KMS-11 (cell line): Measurements from ENCODE around the gene FCSK.
"Not testable (repeated sequence)": the region's sequence is repeated elsewhere in the genome, so short reads cannot be mapped to it uniquely, and the experiment has no call there.

ENCODE experiments used
- H2AFZ ChIP-seq: fragments of 200-600 bp; sonication (generic); 2 replicates; pipeline ENCODE4 v1.6.1; 2016; ENCODE audit warnings: antibody characterized with exemption, mixed run types, low read depth
- H3K27ac ChIP-seq: fragments of 200-600 bp; sonication (generic); 2 replicates; pipeline ENCODE4 v1.6.1; 2016; ENCODE audit warnings: mild to moderate bottlenecking, mixed run types
- H3K27me3 ChIP-seq: fragments of 200-600 bp; sonication (generic); 2 replicates; pipeline ENCODE4 v1.6.1; 2017; ENCODE audit warnings: mild to moderate bottlenecking, low read depth, mixed run types, moderate library complexity; ENCODE audit not compliant: insufficient read depth
- H3K36me3 ChIP-seq: fragments of 200-600 bp; sonication (generic); 2 replicates; pipeline ENCODE4 v1.6.1; 2017; ENCODE audit warnings: mild to moderate bottlenecking, mixed run types; ENCODE audit not compliant: insufficient read depth
- H3K4me1 ChIP-seq: fragments of 200-600 bp; sonication (generic); 2 replicates; pipeline ENCODE4 v1.6.1; 2016; ENCODE audit warnings: mild to moderate bottlenecking, low read depth, mixed run types; ENCODE audit not compliant: poor library complexity, severe bottlenecking
- H3K4me2 ChIP-seq: fragments of 200-600 bp; sonication (generic); 2 replicates; pipeline ENCODE4 v1.7.0; 2016; ENCODE audit warnings: mild to moderate bottlenecking, mixed run types
- H3K4me3 ChIP-seq: fragments of 200-600 bp; sonication (generic); IDR thresholded peaks from 2 replicates; pipeline ENCODE4 v1.6.1; 2017; ENCODE audit warnings: low read depth, low read length, mixed read lengths; ENCODE audit not compliant: insufficient read depth
- H3K79me2 ChIP-seq: fragments of 200-600 bp; sonication (generic); 2 replicates; pipeline ENCODE4 v1.6.1; 2016; ENCODE audit warnings: low read depth, mixed run types; ENCODE audit not compliant: insufficient read depth
- H3K9ac ChIP-seq: fragments of 200-600 bp; sonication (generic); 2 replicates; pipeline ENCODE4 v1.6.1; 2016; ENCODE audit warnings: mild to moderate bottlenecking, mixed run types
- H4K20me1 ChIP-seq: fragments of 200-600 bp; sonication (generic); 2 replicates; pipeline ENCODE4 v1.6.1; 2016; ENCODE audit warnings: mild to moderate bottlenecking, mixed run types; ENCODE audit not compliant: insufficient read depth
- CTCF ChIP-seq: fragments of 200-600 bp; sonication (generic); conservative IDR thresholded peaks from 2 replicates; pipeline ENCODE4 v1.6.1; 2017; ENCODE audit warnings: low read depth, mild to moderate bottlenecking, antibody characterized with exemption, low read length, moderate library complexity, mixed read lengths

Gene FCSK

GRCh38 chr16:70448075-70448474, 6.3 kb upstream of the FCSK start:
- Histone ChIP-seq H4K20me1 (no peaks in the 10 kb centered on the region), H3K36me3 (no peaks in the 10 kb centered on the region), H2AFZ (no peak overlapping the region), H3K79me2 (no peaks in the 10 kb centered on the region), H3K4me3 (no peak overlapping the region), H3K27me3 (no peaks in the 10 kb centered on the region), H3K4me2 (no peak overlapping the region), H3K27ac (no peak overlapping the region), H3K9ac (no peak overlapping the region), H3K4me1 (no peaks in the 10 kb centered on the region)
- TF ChIP-seq CTCF: no peak

- H3K4me2 ChIP-seq, H3K4me3 ChIP-seq, H3K79me2 ChIP-seq, H3K27me3 ChIP-seq, H3K9ac ChIP-seq, H3K36me3 ChIP-seq, H3K27ac ChIP-seq, H4K20me1 ChIP-seq, H2AFZ ChIP-seq: not testable (repeated sequence)
- peaks cover 10% of the 10 kb centered on the region for H3K4me1 ChIP-seq
These were observed 4.0 kb upstream of the FCSK start for GRCh38 chr16:70450142-70451003.

GRCh38 chr16:70451004-70451340, 3.4 kb upstream of the FCSK start:
- H3K4me3 ChIP-seq, H3K4me2 ChIP-seq, H3K9ac ChIP-seq, H3K36me3 ChIP-seq, H3K27me3 ChIP-seq, H4K20me1 ChIP-seq, H3K79me2 ChIP-seq, H3K27ac ChIP-seq, H2AFZ ChIP-seq: not testable (repeated sequence)
- H3K4me1 ChIP-seq: peaks cover 13% of the 10 kb centered on the region

GRCh38 chr16:70453117-70453891, 1.1 kb upstream of the FCSK start:
- Histone ChIP-seq H3K36me3 (no peaks in the 10 kb centered on the region), H3K4me2 (peak overlapping the region; percentile 77), H3K9ac (peak overlapping the region; percentile 92; the same call in 1 of the 2 replicates), H2AFZ (peak overlapping the region; percentile 97), H3K4me3 (no peak overlapping the region), H3K4me1 (peaks cover 13% of the 10 kb centered on the region), H3K27me3 (no peaks in the 10 kb centered on the region), H4K20me1 (no peaks in the 10 kb centered on the region), H3K79me2 (no peaks in the 10 kb centered on the region; the same call in 1 of the 2 replicates), H3K27ac (peak overlapping the region; percentile 83; the same call in 1 of the 2 replicates)
- TF ChIP-seq CTCF: no peak

- Histone ChIP-seq H3K4me3 (no peak overlapping the region), H3K79me2 (no peaks in the 10 kb centered on the region; the same call in 1 of the 2 replicates), H3K36me3 (no peaks in the 10 kb centered on the region), H3K27ac (peak overlapping the region; percentile 83; the same call in 1 of the 2 replicates), H3K27me3 (no peaks in the 10 kb centered on the region), H3K9ac (peak overlapping the region; percentile 92), H4K20me1 (no peaks in the 10 kb centered on the region), H3K4me2 (peak overlapping the region; percentile 77), H3K4me1 (peaks cover 13% of the 10 kb centered on the region), H2AFZ (peak overlapping the region; percentile 97)
- no peak for TF ChIP-seq CTCF
These were observed 538 bp upstream of the FCSK start for GRCh38 chr16:70453892-70454221.
